MCF 10A (cell line): ENCODE measurements around the gene ABHD12B. TPM values are rescaled to one million over a fixed set of nuclear protein-coding genes. Genes with fewer than 3 reads are reported as not detected.

Experiments used
- BruUV-seq: library from RNA; stranded (reverse); fragments of 400-500 nt; replicated peaks from 2 replicates; lab custom pipeline; 2021; lab: Mats Ljungman, UMichigan
- CTCF ChIA-PET: fragments of 300-600 bp; sonication (Branson Sonifier 250); formaldehyde crosslinking; extraction: SDS; loops from one replicate; lab custom pipeline; 2021; ENCODE audit warnings: antibody characterized with exemption, inconsistent platforms; lab: Yijun Ruan, JAX
- POLR2A ChIA-PET: fragments of 300-600, 350-650 bp; sonication (Branson Sonifier 250); formaldehyde crosslinking; extraction: SDS; loops from one replicate; lab custom pipeline; 2020; ENCODE audit warnings: antibody characterized with exemption, inconsistent platforms; lab: Yijun Ruan, JAX
- DNase-seq: peaks from one replicate; pipeline ENCODE4 v3.0.0-alpha.2; 2018; ENCODE audit not compliant: unreplicated experiment
- H3K27ac Mint-ChIP-seq: one replicate; pipeline ENCODE4 v1.8.0; 2022; ENCODE audit warnings: mild to moderate bottlenecking, low read depth, mixed read lengths; ENCODE audit not compliant: unreplicated experiment
- H3K27me3 Mint-ChIP-seq: one replicate; pipeline ENCODE4 v1.8.0; 2022; ENCODE audit warnings: mixed read lengths; ENCODE audit not compliant: insufficient read depth, unreplicated experiment
- H3K36me3 Mint-ChIP-seq: one replicate; pipeline ENCODE4 v1.8.0; 2022; ENCODE audit warnings: mild to moderate bottlenecking, moderate library complexity, mixed read lengths; ENCODE audit not compliant: insufficient read depth, unreplicated experiment
- H3K4me1 Mint-ChIP-seq: one replicate; pipeline ENCODE4 v1.8.0; 2022; ENCODE audit warnings: mixed read lengths; ENCODE audit not compliant: insufficient read depth, unreplicated experiment
- H3K4me3 Mint-ChIP-seq: one replicate; pipeline ENCODE4 v1.8.0; 2022; ENCODE audit warnings: mild to moderate bottlenecking, moderate library complexity, mixed read lengths; ENCODE audit not compliant: unreplicated experiment
- H3K9me3 Mint-ChIP-seq: one replicate; pipeline ENCODE4 v1.8.0; 2022; ENCODE audit warnings: mixed read lengths; ENCODE audit not compliant: unreplicated experiment
- intact Hi-C: fragments of 100-400 bp; cut with micrococcal nuclease; formaldehyde crosslinking; loops from 2 replicates; pipeline ENCODE4 v1.14.1; 2022
- total RNA-seq: library from RNA; stranded (reverse); gene quantifications from 2 replicates; pipeline ENCODE4 v1.2.3, GENCODE V29; 2022
- TF ChIP-seq, protein P1 (sequence below): fragments of 200-600 bp; IDR thresholded peaks from one replicate; pipeline ENCODE4 v1.8.0; 2022; ENCODE audit warnings: antibody characterized with exemption, mild to moderate bottlenecking; ENCODE audit not compliant: unreplicated experiment

Gene ABHD12B
- total RNA-seq, 1 experiment from 2014 or later = not detected

GRCh38 chr14:50839048-50839447, 32.8 kb upstream of the ABHD12B start:
- no peak overlapping the region for H3K27ac Mint-ChIP-seq
- no peaks in the 10 kb centered on the region for H3K4me1 Mint-ChIP-seq
- intact Hi-C loops = no loop called here
- no peak overlapping the region for H3K4me3 Mint-ChIP-seq
- no TSS peak for BruUV-seq
- CTCF ChIA-PET = interaction anchor here (0.9 to 1.0 kb wide), 2 partner anchors 21 to 971 kb away, joined by 3 read pairs; no protein-coding TSS in a partner anchor
- no peak for DNase-seq
- TF ChIP-seq, protein P1, sequence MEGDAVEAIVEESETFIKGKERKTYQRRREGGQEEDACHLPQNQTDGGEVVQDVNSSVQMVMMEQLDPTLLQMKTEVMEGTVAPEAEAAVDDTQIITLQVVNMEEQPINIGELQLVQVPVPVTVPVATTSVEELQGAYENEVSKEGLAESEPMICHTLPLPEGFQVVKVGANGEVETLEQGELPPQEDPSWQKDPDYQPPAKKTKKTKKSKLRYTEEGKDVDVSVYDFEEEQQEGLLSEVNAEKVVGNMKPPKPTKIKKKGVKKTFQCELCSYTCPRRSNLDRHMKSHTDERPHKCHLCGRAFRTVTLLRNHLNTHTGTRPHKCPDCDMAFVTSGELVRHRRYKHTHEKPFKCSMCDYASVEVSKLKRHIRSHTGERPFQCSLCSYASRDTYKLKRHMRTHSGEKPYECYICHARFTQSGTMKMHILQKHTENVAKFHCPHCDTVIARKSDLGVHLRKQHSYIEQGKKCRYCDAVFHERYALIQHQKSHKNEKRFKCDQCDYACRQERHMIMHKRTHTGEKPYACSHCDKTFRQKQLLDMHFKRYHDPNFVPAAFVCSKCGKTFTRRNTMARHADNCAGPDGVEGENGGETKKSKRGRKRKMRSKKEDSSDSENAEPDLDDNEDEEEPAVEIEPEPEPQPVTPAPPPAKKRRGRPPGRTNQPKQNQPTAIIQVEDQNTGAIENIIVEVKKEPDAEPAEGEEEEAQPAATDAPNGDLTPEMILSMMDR = no peak
- no peaks in the 10 kb centered on the region for H3K9me3 Mint-ChIP-seq
- POLR2A ChIA-PET = interaction anchor here (2.0 kb wide), 1 partner anchor 8 kb away, joined by 8 read pairs; the partner anchor contains the start of gene NIN
- peaks cover 4% of the 10 kb centered on the region for H3K36me3 Mint-ChIP-seq
- H3K27me3 Mint-ChIP-seq = no peaks in the 10 kb centered on the region

GRCh38 chr14:50839691-50840090, 32.2 kb upstream of the ABHD12B start:
- BruUV-seq = no TSS peak
- TF ChIP-seq, protein P1 = no peak
- no peak for DNase-seq
- H3K27ac Mint-ChIP-seq = no peak overlapping the region
- ChIA-PET CTCF (interaction anchor here (0.6 to 1.0 kb wide), 2 partner anchors 20 to 1460 kb away, joined by 3 to 5 read pairs; no protein-coding TSS in a partner anchor), POLR2A (interaction anchor here (2.0 kb wide), 1 partner anchor 9 kb away, joined by 8 read pairs; the partner anchor contains the start of gene NIN)
- H3K9me3 Mint-ChIP-seq = no peaks in the 10 kb centered on the region
- peaks cover 4% of the 10 kb centered on the region for H3K36me3 Mint-ChIP-seq
- intact Hi-C loops = no loop called here
- H3K27me3 Mint-ChIP-seq = no peaks in the 10 kb centered on the region
- no peak overlapping the region for H3K4me3 Mint-ChIP-seq
- H3K4me1 Mint-ChIP-seq = no peaks in the 10 kb centered on the region

GRCh38 chr14:50844391-50844790, 27.5 kb upstream of the ABHD12B start:
- no peaks in the 10 kb centered on the region for H3K9me3 Mint-ChIP-seq
- ChIA-PET CTCF (no interaction called here), POLR2A (interaction anchor here (0.6 kb wide), 1 partner anchor 299 kb away, joined by 3 read pairs; no protein-coding TSS in a partner anchor)
- TF ChIP-seq, protein P1 = no peak
- DNase-seq = no peak
- peaks cover 7% of the 10 kb centered on the region for H3K4me1 Mint-ChIP-seq
- H3K36me3 Mint-ChIP-seq = peaks cover 4% of the 10 kb centered on the region
- no peak overlapping the region for H3K4me3 Mint-ChIP-seq
- no peak overlapping the region for H3K27ac Mint-ChIP-seq
- intact Hi-C loops = no loop called here
- H3K27me3 Mint-ChIP-seq = no peaks in the 10 kb centered on the region
- no TSS peak for BruUV-seq

- TF ChIP-seq, protein P1 = no peak
- peaks cover 4% of the 10 kb centered on the region for H3K36me3 Mint-ChIP-seq
- DNase-seq = no peak
- H3K4me1 Mint-ChIP-seq = peaks cover 7% of the 10 kb centered on the region
- intact Hi-C loops = no loop called here
- POLR2A ChIA-PET = interaction anchor here (1.0 to 1.3 kb wide), 2 partner anchors 18 to 66 kb away, joined by 3 read pairs; no protein-coding TSS in a partner anchor
- H3K9me3 Mint-ChIP-seq = no peaks in the 10 kb centered on the region
- no peak overlapping the region for H3K27ac Mint-ChIP-seq
- no peak overlapping the region for H3K4me3 Mint-ChIP-seq
- no peaks in the 10 kb centered on the region for H3K27me3 Mint-ChIP-seq
- no TSS peak for BruUV-seq
- CTCF ChIA-PET = interaction anchor here (3.4 kb wide), 1 partner anchor 15 kb away, joined by 22 read pairs; no protein-coding TSS in a partner anchor
Observed at GRCh38 chr14:50845166-50845565, 26.7 kb upstream of the ABHD12B start.
